ENCODE results near the gene FSIP2. TPM values are rescaled to one million over a fixed set of nuclear protein-coding genes. Genes with fewer than 3 reads are reported as not detected.

FSIP2 gene
- total and polyA plus RNA-seq, 2 experiments from 2014 or later: 1.9 to 8.6 TPM

GRCh38 chr2:185785851-185786473 is 47.4 kb downstream of the FSIP2 start:
- TF ChIP-seq EZH2 (IDR thresholded peaks at IDR 0.05; ENCODE audit: borderline replicate concordance): no peak
- TF ChIP-seq EZH2phosphoT487 (IDR thresholded peaks at IDR 0.05; ENCODE audit: low read depth, severe bottlenecking, unreplicated experiment): no peak
- Histone ChIP-seq H3K4me1 (ENCODE audit: insufficient read depth) (no peaks in the 10 kb centered on the region), H2AFZ (no peak overlapping the region), H3K36me3 (replicated peaks; ENCODE audit: insufficient read depth, low read depth) (no peaks in the 10 kb centered on the region), H3K27me3 (no peaks in the 10 kb centered on the region), H4K20me1 (ENCODE audit: insufficient read depth, poor library complexity, severe bottlenecking) (no peaks in the 10 kb centered on the region), H3K79me2 (no peaks in the 10 kb centered on the region), H3K9me2 (replicated peaks; ENCODE audit: insufficient read depth) (no peaks in the 10 kb centered on the region), H3K4me3 (no peak overlapping the region), H3K4me2 (no peak overlapping the region), H3K9me3 (ENCODE audit: low read depth) (no peaks in the 10 kb centered on the region), H3K27ac (no peak overlapping the region)
- DNase-seq (ENCODE audit: low spot score): no peak
- WGBS (ENCODE audit: low lambda C conversion rate, missing lambda C conversion rate): 92% methylated on average over 2 of the region's 2 CpGs

GRCh38 chr2:185787227-185788145 is 48.9 kb downstream of the FSIP2 start:
- no peaks in the 10 kb centered on the region for H3K9me2 ChIP-seq (replicated peaks; ENCODE audit: insufficient read depth)
- H3K27ac ChIP-seq: no peak overlapping the region
- H3K79me2 ChIP-seq: no peaks in the 10 kb centered on the region
- H3K36me3 ChIP-seq (replicated peaks; ENCODE audit: insufficient read depth, low read depth): no peaks in the 10 kb centered on the region
- WGBS (ENCODE audit: low lambda C conversion rate, missing lambda C conversion rate): 96% methylated on average over 2 of the region's 2 CpGs
- no peaks in the 10 kb centered on the region for H3K27me3 ChIP-seq
- no peak for TF ChIP-seq EZH2phosphoT487 (IDR thresholded peaks at IDR 0.05; ENCODE audit: low read depth, severe bottlenecking, unreplicated experiment)
- TF ChIP-seq EZH2 (IDR thresholded peaks at IDR 0.05; ENCODE audit: borderline replicate concordance): no peak
- H2AFZ ChIP-seq: no peak overlapping the region
- no peaks in the 10 kb centered on the region for H4K20me1 ChIP-seq (ENCODE audit: insufficient read depth, poor library complexity, severe bottlenecking)
- H3K9me3 ChIP-seq (ENCODE audit: low read depth): no peaks in the 10 kb centered on the region
- no peak overlapping the region for H3K4me3 ChIP-seq
- H3K4me2 ChIP-seq: no peak overlapping the region
- H3K4me1 ChIP-seq (ENCODE audit: insufficient read depth): no peaks in the 10 kb centered on the region
- no peak for DNase-seq (ENCODE audit: low spot score)

- no peak for DNase-seq (ENCODE audit: low spot score)
- H3K4me2 ChIP-seq: no peak overlapping the region
- no peaks in the 10 kb centered on the region for H3K9me2 ChIP-seq (replicated peaks; ENCODE audit: insufficient read depth)
- no peak for TF ChIP-seq EZH2 (IDR thresholded peaks at IDR 0.05; ENCODE audit: borderline replicate concordance)
- TF ChIP-seq EZH2phosphoT487 (IDR thresholded peaks at IDR 0.05; ENCODE audit: low read depth, severe bottlenecking, unreplicated experiment): no peak
- no peak for TF ChIP-seq CTCF (IDR thresholded peaks at IDR 0.05; ENCODE audit: poor library complexity)
- no peak overlapping the region for H3K27ac ChIP-seq
- 97% methylated on average over 2 of the region's 2 CpGs for WGBS (ENCODE audit: low lambda C conversion rate, missing lambda C conversion rate)
- no peaks in the 10 kb centered on the region for H3K36me3 ChIP-seq (replicated peaks; ENCODE audit: insufficient read depth, low read depth)
- H3K4me1 ChIP-seq (ENCODE audit: insufficient read depth): no peaks in the 10 kb centered on the region
- no peak overlapping the region for H3K4me3 ChIP-seq
- H4K20me1 ChIP-seq (ENCODE audit: insufficient read depth, poor library complexity, severe bottlenecking): no peaks in the 10 kb centered on the region
- no peak overlapping the region for H2AFZ ChIP-seq
- H3K9me3 ChIP-seq (ENCODE audit: low read depth): peaks cover 10% of the 10 kb centered on the region
- H3K79me2 ChIP-seq: no peaks in the 10 kb centered on the region
- H3K27me3 ChIP-seq: no peaks in the 10 kb centered on the region
Measured at GRCh38 chr2:185790361-185790760, 51.8 kb downstream of the FSIP2 start.

- WGBS (ENCODE audit: low lambda C conversion rate, missing lambda C conversion rate): 88% methylated on average over 7 of the region's 7 CpGs
- TF ChIP-seq EZH2 (IDR thresholded peaks at IDR 0.05; ENCODE audit: borderline replicate concordance) (no peak), CTCF (IDR thresholded peaks at IDR 0.05; ENCODE audit: poor library complexity) (no peak), EZH2phosphoT487 (IDR thresholded peaks at IDR 0.05; ENCODE audit: low read depth, severe bottlenecking, unreplicated experiment) (no peak)
- no peaks in the 10 kb centered on the region for H3K9me2 ChIP-seq (replicated peaks; ENCODE audit: insufficient read depth)
- H3K4me3 ChIP-seq: no peak overlapping the region
- H4K20me1 ChIP-seq (ENCODE audit: insufficient read depth, poor library complexity, severe bottlenecking): no peaks in the 10 kb centered on the region
- no peak overlapping the region for H3K27ac ChIP-seq
- DNase-seq (ENCODE audit: low spot score): no peak
- no peaks in the 10 kb centered on the region for H3K4me1 ChIP-seq (ENCODE audit: insufficient read depth)
- H3K79me2 ChIP-seq: no peaks in the 10 kb centered on the region
- no peak overlapping the region for H2AFZ ChIP-seq
- H3K4me2 ChIP-seq: no peak overlapping the region
- no peaks in the 10 kb centered on the region for H3K27me3 ChIP-seq
- peaks cover 10% of the 10 kb centered on the region for H3K9me3 ChIP-seq (ENCODE audit: low read depth)
- no peaks in the 10 kb centered on the region for H3K36me3 ChIP-seq (replicated peaks; ENCODE audit: insufficient read depth, low read depth)
Measured at GRCh38 chr2:185793532-185794345, 55.1 kb downstream of the FSIP2 start.
